CD4-positive, alpha-beta T cell (primary cell): Measurements from ENCODE around the gene PPCS. TPM values are rescaled to one million over a fixed set of nuclear protein-coding genes. Genes with fewer than 3 reads are reported as not detected.

Source experiments
- ATAC-seq: fragments of 200-7000 bp; cut with Tn5 transposase; one replicate; pipeline ENCODE4 v1.10.0; 2022; ENCODE audit warnings: mild to moderate bottlenecking; ENCODE audit not compliant: poor library complexity
- CTCF ChIA-PET: fragments of 350-600 bp; sonication (Branson Sonifier 250); formaldehyde crosslinking; loops from one replicate; lab custom pipeline; 2021; ENCODE audit warnings: antibody characterized with exemption, inconsistent platforms; lab: Charles Lee
- POLR2A ChIA-PET: fragments of 350-600 bp; sonication (Branson Sonifier 250); formaldehyde crosslinking; loops from one replicate; lab custom pipeline; 2021; ENCODE audit warnings: antibody characterized with exemption, inconsistent platforms; lab: Charles Lee
- DNase-seq, 14 experiments: peaks; one replicate each; pipeline ENCODE4 v3.0.0-alpha.2; 2013 to 2020; ENCODE audit warnings: mixed read lengths in 2 of 14
- H3K27ac ChIP-seq, 2 donors: one replicate each; pipeline versions ENCODE4 v1.5.1 to v1.7.0; 2013; ENCODE audit warnings: low read length in 2 of 2, low read depth in 1 of 2, mild to moderate bottlenecking in 1 of 2
- H3K27me3 ChIP-seq, 2 experiments: 1 replicate in 1 of 2; 2 replicates in 1 of 2; pipeline versions ENCODE4 v1.6.1 to v1.7.0; 2013; ENCODE audit warnings: low read length in 2 of 2, control low read depth in 1 of 2, mild to moderate bottlenecking in 1 of 2, moderate library complexity in 1 of 2; ENCODE audit not compliant: insufficient read depth in 2 of 2, control insufficient read depth in 1 of 2
- H3K36me3 ChIP-seq: one replicate; pipeline ENCODE4 v1.6.1; 2013; ENCODE audit warnings: low read length, control low read depth; ENCODE audit not compliant: insufficient read depth
- H3K4me1 ChIP-seq: one replicate; pipeline ENCODE4 v1.6.1; 2013; ENCODE audit warnings: low read length, control low read depth; ENCODE audit not compliant: insufficient read depth
- H3K4me3 ChIP-seq: one replicate; pipeline ENCODE4 v1.5.1; 2013; ENCODE audit warnings: mild to moderate bottlenecking, low read length, moderate library complexity
- H3K9me3 ChIP-seq, 2 experiments: 1 replicate in 1 of 2; 2 replicates in 1 of 2; pipeline versions ENCODE4 v1.6.1 to v1.7.0; 2013; ENCODE audit warnings: low read length in 2 of 2, mild to moderate bottlenecking in 2 of 2, control low read depth in 1 of 2, moderate library complexity in 1 of 2; ENCODE audit not compliant: control insufficient read depth in 1 of 2, insufficient read depth in 1 of 2
- H3K27ac Mint-ChIP-seq: one replicate; pipeline ENCODE4 v1.8.0; 2020; ENCODE audit warnings: mixed read lengths
- H3K27me3 Mint-ChIP-seq: one replicate; pipeline ENCODE4 v1.8.0; 2021; ENCODE audit warnings: mixed read lengths
- H3K36me3 Mint-ChIP-seq: one replicate; pipeline ENCODE4 v1.8.0; 2021; ENCODE audit warnings: low read depth, mixed read lengths
- H3K4me1 Mint-ChIP-seq: one replicate; pipeline ENCODE4 v1.8.0; 2021; ENCODE audit warnings: low read depth, mixed read lengths
- H3K4me3 Mint-ChIP-seq: one replicate; pipeline ENCODE4 v1.8.0; 2020; ENCODE audit warnings: mild to moderate bottlenecking, mixed read lengths
- H3K9me3 Mint-ChIP-seq: one replicate; pipeline ENCODE4 v1.8.0; 2020; ENCODE audit warnings: mixed read lengths
- intact Hi-C, 2 experiments: fragments of 100-400 bp; cut with DNase I in 1 of 2; cut with micrococcal nuclease in 1 of 2; formaldehyde crosslinking; loops; one replicate each; pipeline versions ENCODE4 v1.15.1 to v1.9.0; 2023 to 2025; cut with DNase I, micrococcal nuclease
- total RNA-seq, 174 experiments: library from RNA in 2 of 174; stranded (reverse) in 2 of 174; gene quantifications; one replicate each; pipeline ENCODE4 v1.2.3 and lab custom pipeline; 2021 to 2026
- TF ChIP-seq, protein P1 (sequence below): fragments of 200-600 bp; IDR thresholded peaks from one replicate; pipeline ENCODE4 v1.8.0; 2022; ENCODE audit warnings: antibody characterized with exemption, mild to moderate bottlenecking

The PPCS gene
- total RNA-seq, 2 experiments from 2014 or later: 39.7 to 40.4 TPM

DNA sequence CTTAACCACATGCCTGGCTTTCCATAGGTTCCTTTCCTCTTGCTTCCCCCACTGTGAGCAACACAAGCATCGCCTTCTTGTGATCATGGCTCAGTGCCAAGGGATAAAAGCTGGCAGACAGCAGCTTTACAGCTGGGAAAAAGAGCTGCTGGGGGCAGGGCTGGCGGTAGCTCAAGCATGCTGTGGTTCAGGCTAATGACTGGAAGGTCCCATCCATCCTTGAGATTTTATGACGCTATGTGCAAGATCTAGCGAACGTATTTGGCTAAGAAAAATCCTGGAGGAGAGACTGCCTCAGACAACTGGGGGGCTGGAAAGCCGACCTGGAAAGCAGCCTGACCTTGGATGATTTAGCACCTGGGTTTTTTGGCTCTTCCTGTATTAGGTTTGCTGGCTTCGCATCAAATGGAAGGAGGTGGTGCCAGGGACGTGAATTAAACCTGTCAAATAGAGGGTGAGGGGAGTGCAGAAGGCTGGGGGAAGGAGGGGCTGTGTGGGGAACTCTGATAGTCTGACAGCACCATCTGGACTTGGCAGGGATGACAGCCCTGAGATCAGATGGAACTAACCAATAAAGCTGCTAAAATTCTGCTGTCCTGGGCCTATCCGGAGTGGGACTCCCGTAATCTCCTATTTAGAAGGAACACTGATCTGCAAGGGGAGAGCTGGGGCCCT is 35.3 kb upstream of the PPCS start:
- TF ChIP-seq, protein P1, sequence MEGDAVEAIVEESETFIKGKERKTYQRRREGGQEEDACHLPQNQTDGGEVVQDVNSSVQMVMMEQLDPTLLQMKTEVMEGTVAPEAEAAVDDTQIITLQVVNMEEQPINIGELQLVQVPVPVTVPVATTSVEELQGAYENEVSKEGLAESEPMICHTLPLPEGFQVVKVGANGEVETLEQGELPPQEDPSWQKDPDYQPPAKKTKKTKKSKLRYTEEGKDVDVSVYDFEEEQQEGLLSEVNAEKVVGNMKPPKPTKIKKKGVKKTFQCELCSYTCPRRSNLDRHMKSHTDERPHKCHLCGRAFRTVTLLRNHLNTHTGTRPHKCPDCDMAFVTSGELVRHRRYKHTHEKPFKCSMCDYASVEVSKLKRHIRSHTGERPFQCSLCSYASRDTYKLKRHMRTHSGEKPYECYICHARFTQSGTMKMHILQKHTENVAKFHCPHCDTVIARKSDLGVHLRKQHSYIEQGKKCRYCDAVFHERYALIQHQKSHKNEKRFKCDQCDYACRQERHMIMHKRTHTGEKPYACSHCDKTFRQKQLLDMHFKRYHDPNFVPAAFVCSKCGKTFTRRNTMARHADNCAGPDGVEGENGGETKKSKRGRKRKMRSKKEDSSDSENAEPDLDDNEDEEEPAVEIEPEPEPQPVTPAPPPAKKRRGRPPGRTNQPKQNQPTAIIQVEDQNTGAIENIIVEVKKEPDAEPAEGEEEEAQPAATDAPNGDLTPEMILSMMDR: no peak
- Mint-ChIP-seq H3K4me3 (no peak overlapping the region), H3K27ac (no peak overlapping the region), H3K4me1 (no peaks in the 10 kb centered on the region), H3K36me3 (no peaks in the 10 kb centered on the region), H3K9me3 (no peaks in the 10 kb centered on the region), H3K27me3 (peaks cover 4% of the 10 kb centered on the region)
- CTCF ChIA-PET: no interaction called here
- POLR2A ChIA-PET: no interaction called here
- Histone ChIP-seq H3K4me3 (no peak overlapping the region), H3K27me3 (no peaks in the 10 kb centered on the region), H3K4me1 (no peaks in the 10 kb centered on the region), H3K27ac (no peak overlapping the region), H3K9me3 (no peaks in the 10 kb centered on the region), H3K36me3 (no peaks in the 10 kb centered on the region)
- intact Hi-C loops: no loop called here
- no peak for DNase-seq
- ATAC-seq: no peak

DNA sequence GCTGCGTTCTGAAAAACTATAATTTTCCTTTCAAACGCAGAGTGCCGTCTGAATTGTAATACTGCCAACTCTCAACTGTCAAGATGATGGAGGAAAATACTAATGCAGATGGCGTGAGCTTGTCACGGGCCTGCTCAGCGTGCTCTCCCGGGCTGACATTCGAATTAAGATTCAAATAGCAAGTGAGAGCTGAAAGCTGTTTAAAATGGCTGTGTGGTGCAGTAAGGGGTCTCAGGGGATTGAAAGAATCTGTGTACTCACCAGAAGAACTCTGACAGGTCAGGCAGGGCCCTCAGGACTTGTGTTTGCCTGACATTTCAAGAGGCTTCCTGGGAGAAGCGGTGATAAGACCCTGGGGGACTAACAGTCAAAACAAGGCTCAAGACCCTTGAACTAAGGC is 33.6 kb upstream of the PPCS start:
- Mint-ChIP-seq H3K27ac (no peak overlapping the region), H3K36me3 (no peaks in the 10 kb centered on the region), H3K4me1 (no peaks in the 10 kb centered on the region), H3K27me3 (peaks cover 4% of the 10 kb centered on the region), H3K9me3 (no peaks in the 10 kb centered on the region), H3K4me3 (no peak overlapping the region)
- ChIA-PET POLR2A (interaction anchor here (0.6 kb wide), 1 partner anchor 553 kb away, joined by 3 read pairs; no protein-coding TSS in a partner anchor), CTCF (no interaction called here)
- Histone ChIP-seq H3K4me1 (no peaks in the 10 kb centered on the region), H3K27ac (no peak overlapping the region), H3K36me3 (no peaks in the 10 kb centered on the region), H3K27me3 (no peaks in the 10 kb centered on the region), H3K9me3 (no peaks in the 10 kb centered on the region), H3K4me3 (no peak overlapping the region)
- DNase-seq: no peak
- no peak for ATAC-seq
- TF ChIP-seq, protein P1: no peak
- intact Hi-C loops: no loop called here

- Mint-ChIP-seq H3K36me3 (no peaks in the 10 kb centered on the region), H3K27me3 (peaks cover 4% of the 10 kb centered on the region), H3K4me1 (no peaks in the 10 kb centered on the region), H3K27ac (no peak overlapping the region), H3K9me3 (no peaks in the 10 kb centered on the region), H3K4me3 (no peak overlapping the region)
- TF ChIP-seq, protein P1: no peak
- ChIA-PET CTCF (no interaction called here), POLR2A (no interaction called here)
- no peaks in the 10 kb centered on the region for H3K9me3 ChIP-seq
- intact Hi-C loops: no loop called here
- DNase-seq: no peak
- no peaks in the 10 kb centered on the region for H3K27me3 ChIP-seq
- no peak overlapping the region for H3K4me3 ChIP-seq
- no peak overlapping the region for H3K27ac ChIP-seq
- ATAC-seq: no peak
- H3K4me1 ChIP-seq: no peaks in the 10 kb centered on the region
- H3K36me3 ChIP-seq: no peaks in the 10 kb centered on the region
Observed at GRCh38 chr1:42423681-42424080, 32.7 kb upstream of the PPCS start.
